Neural progenitor cell (in vitro differentiated cells): Measurements from ENCODE around the gene KLF2.

Source experiments
- EZH2 ChIP-seq: fragments of 200-600 bp; sonication (generic); IDR thresholded peaks from 2 replicates; pipeline ENCODE4 v1.6.1; 2017; ENCODE audit warnings: antibody characterized with exemption, mild to moderate bottlenecking, moderate library complexity
- EZH2phosphoT487 ChIP-seq: fragments of 200-600 bp; sonication (generic); IDR thresholded peaks from 2 replicates; pipeline ENCODE4 v1.6.1; 2017; ENCODE audit warnings: antibody characterized with exemption
- TF ChIP-seq, protein P1 (sequence below): fragments of 200-600 bp; sonication (generic); IDR thresholded peaks from 2 replicates; pipeline ENCODE4 v1.5.1; 2017; ENCODE audit warnings: antibody characterized with exemption, mild to moderate bottlenecking

DNA sequence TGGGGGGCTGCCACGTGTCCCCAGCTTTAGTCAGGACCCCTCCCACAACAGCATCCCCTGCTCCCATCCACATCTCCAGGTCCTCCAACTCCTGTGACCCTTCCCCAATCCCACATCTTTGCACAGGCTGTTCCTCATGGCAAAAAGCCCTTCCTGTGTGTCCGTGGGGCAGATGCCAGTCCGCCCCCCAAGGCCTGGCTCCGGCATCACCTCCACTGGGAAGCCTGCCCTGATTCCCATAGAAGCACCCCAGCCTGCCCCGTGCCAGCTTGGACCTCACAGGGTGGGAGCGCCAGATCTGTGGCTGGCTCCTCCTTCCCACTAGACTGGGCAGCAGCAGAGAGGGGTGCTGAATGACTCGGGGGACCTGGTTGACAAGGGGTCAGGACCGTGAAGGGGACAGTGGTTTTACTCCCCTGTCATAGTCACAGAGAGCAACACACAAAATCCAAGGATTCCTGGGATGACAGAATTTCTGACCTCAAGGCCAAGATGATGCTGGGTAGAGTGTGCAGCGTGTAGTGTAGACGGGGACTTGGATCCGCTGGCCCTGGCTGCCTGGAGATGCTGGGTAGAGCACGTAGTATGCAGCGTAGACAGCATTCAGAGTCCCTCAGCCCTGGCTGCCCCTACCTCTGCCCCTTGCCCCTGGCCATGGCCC, 13.3 kb downstream of the KLF2 start:
- no peak for TF ChIP-seq EZH2
- TF ChIP-seq, protein P1, sequence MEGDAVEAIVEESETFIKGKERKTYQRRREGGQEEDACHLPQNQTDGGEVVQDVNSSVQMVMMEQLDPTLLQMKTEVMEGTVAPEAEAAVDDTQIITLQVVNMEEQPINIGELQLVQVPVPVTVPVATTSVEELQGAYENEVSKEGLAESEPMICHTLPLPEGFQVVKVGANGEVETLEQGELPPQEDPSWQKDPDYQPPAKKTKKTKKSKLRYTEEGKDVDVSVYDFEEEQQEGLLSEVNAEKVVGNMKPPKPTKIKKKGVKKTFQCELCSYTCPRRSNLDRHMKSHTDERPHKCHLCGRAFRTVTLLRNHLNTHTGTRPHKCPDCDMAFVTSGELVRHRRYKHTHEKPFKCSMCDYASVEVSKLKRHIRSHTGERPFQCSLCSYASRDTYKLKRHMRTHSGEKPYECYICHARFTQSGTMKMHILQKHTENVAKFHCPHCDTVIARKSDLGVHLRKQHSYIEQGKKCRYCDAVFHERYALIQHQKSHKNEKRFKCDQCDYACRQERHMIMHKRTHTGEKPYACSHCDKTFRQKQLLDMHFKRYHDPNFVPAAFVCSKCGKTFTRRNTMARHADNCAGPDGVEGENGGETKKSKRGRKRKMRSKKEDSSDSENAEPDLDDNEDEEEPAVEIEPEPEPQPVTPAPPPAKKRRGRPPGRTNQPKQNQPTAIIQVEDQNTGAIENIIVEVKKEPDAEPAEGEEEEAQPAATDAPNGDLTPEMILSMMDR: no peak
- TF ChIP-seq EZH2phosphoT487: no peak
